ENCODE measurements around the gene TWIST1. TPM values are rescaled to one million over a fixed set of nuclear protein-coding genes. Genes with fewer than 3 reads are reported as not detected.
A peak's percentile ranks its signal among the peaks of the same experiment; 100 is the strongest.

Gene TWIST1
- total RNA-seq, 1 donor = 33.2 TPM

DNA sequence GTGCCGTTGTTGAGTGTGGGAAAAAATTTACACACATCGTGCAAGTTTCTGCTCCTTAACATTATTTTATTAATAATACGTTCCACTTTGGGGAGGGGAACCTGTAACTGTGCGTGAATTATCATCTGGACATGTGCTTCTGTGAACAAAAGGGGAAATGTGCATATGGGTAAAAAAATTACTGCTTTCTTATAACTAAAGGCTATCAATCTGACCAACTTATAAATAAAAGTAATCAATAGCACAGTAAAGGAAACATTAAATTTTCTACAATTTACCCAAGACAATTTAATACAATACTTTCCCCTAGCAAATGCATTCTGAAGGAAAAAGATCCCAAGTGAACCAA is 4.5 kb downstream of the TWIST1 start:
- DNase-seq (ENCODE audit: low read depth) = no peak
- peak overlapping the region; percentile 62 for H3K4me3 ChIP-seq (ENCODE audit: low read depth, low read length)
- TF ChIP-seq, protein P1, sequence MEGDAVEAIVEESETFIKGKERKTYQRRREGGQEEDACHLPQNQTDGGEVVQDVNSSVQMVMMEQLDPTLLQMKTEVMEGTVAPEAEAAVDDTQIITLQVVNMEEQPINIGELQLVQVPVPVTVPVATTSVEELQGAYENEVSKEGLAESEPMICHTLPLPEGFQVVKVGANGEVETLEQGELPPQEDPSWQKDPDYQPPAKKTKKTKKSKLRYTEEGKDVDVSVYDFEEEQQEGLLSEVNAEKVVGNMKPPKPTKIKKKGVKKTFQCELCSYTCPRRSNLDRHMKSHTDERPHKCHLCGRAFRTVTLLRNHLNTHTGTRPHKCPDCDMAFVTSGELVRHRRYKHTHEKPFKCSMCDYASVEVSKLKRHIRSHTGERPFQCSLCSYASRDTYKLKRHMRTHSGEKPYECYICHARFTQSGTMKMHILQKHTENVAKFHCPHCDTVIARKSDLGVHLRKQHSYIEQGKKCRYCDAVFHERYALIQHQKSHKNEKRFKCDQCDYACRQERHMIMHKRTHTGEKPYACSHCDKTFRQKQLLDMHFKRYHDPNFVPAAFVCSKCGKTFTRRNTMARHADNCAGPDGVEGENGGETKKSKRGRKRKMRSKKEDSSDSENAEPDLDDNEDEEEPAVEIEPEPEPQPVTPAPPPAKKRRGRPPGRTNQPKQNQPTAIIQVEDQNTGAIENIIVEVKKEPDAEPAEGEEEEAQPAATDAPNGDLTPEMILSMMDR (IDR thresholded peaks at IDR 0.05; ENCODE audit: insufficient read depth, low read length) = no peak

DNA sequence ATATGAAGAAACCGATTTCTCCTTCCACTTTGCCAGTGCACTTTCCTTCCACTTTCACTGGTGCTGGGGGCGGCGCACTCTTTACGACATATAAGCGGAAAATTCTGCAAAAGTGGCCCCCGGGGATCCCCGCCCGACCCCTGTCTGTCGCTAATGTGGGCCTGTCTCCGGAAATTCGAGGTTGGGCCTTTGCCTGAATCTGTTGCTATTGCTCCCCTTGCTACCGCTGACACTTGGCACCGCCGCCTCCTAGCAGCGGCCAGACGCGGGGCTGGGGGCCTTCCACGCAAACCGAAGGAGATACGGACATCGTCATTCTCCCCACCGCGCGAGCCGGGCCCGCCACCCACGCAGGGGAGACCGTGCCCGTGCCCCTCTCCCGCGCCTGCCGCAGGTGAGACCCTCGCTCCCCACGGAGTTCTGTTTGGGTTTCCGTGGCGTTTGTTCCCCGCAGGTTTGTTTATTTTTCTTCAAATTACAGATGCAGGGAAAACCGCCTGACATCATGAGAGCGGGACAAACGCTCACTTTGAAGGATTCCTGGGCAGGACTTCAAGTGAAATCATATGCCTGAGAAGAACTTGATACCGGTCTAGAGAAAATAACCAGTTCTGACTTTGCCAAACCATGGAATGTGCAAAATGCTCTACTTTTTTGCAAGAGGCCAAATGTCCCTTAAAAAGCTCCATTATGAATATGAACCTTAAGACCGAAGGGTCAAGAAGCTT is 5.0 kb downstream of the TWIST1 start:
- peak; percentile 89 for DNase-seq (ENCODE audit: low read depth)
- peak overlapping the region; percentile 62 for H3K4me3 ChIP-seq (ENCODE audit: low read depth, low read length)
- TF ChIP-seq, protein P1 (IDR thresholded peaks at IDR 0.05; ENCODE audit: insufficient read depth, low read length) = no peak

DNA sequence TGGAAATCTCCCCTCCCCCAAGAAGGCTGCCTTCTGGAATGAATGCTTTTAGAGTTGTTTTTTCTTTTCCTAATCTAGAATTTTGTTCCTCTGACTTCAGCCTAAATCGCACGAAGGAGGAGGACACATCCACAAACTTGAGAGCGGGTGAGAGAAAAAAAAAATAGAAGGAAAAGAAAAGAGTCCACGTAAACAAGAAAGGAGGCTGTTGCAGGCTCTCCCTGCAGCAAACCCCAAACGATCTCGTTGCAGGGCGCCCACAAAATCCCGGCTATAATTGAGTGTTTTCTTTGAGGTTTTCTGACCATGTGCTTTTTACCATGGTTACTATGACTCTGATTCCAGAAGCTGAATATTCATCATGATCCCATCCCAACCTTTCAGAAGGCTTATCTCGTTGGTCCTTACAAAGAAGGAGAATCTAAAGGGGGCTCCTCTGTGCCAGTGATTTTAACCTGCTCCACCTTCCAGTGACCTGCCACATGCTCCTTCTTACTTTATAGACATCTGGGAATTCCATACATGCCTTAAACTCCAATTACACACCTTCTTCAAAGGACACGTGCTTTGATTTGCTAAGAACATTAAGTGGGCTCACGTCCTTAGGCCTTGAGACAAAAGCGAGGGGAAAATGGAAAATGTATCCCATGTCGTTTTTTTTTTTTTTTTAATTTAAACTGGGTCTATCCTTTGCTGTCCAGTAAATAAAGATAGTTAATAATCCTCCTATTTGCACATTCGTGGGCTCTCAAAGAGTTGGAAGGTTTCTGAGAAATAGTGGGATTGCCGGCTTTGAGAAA is 5.8 kb downstream of the TWIST1 start:
- TF ChIP-seq, protein P1 (IDR thresholded peaks at IDR 0.05; ENCODE audit: insufficient read depth, low read length) = no peak
- peak overlapping the region; percentile 62 for H3K4me3 ChIP-seq (ENCODE audit: low read depth, low read length)
- peak; percentile 40 for DNase-seq (ENCODE audit: low read depth)

DNA sequence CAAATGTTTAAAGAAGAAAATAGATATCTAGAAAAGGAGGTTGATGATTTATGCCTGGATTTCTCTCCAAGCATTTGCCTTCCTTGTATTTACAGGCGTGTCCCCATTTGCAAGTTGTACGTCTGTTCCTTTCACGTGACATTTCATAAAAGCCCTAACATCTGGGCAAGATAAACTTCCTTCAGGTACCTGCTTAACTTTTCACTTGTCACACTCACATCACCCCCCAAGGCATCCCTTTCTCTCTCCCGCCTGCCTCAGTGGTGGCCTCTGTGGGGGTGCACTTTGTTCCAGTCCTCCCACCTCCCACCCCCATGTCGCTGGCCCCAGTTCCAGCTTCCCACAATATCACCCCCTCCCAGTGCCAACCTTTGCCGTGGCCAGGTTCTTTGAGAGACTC is 6.7 kb downstream of the TWIST1 start:
- no peak overlapping the region for H3K4me3 ChIP-seq (ENCODE audit: low read depth, low read length)
- TF ChIP-seq, protein P1 (IDR thresholded peaks at IDR 0.05; ENCODE audit: insufficient read depth, low read length) = no peak
- no peak for DNase-seq (ENCODE audit: low read depth)

DNA sequence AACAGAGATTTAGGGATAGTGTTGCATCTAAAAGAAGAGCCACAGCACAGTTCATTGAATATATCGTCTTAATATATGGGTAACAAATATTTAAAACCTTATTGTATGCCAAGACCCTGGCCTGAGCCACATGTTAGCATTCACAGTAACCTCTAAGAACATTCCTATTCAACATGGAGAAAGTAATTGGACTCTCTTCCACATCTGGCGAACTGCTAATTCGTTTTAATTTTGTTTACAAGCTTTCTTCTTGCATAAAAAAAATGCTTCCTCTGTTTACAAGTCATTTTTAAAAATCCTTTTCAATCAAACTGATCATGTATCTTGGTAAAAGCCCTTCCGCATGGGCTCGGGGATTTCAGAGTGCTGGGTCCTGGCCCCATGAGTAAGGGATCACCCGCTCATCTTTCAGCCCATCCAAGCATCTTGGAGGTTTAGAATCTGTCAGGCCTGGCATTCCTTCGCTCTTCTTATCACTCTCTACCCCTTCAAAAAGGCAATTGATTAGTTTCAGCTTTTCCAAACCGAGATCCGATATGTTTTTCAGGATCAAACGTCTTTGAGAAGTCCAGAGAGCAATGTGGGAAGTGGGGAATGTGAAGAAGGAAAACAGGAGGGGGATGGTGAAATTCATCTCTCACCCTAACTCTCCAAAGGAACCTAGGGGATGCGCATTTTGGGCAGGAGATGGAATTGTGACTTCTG is 7.3 kb downstream of the TWIST1 start:
- H3K4me3 ChIP-seq (ENCODE audit: low read depth, low read length) = no peak overlapping the region
- TF ChIP-seq, protein P1 (IDR thresholded peaks at IDR 0.05; ENCODE audit: insufficient read depth, low read length) = no peak
- no peak for DNase-seq (ENCODE audit: low read depth)

DNA sequence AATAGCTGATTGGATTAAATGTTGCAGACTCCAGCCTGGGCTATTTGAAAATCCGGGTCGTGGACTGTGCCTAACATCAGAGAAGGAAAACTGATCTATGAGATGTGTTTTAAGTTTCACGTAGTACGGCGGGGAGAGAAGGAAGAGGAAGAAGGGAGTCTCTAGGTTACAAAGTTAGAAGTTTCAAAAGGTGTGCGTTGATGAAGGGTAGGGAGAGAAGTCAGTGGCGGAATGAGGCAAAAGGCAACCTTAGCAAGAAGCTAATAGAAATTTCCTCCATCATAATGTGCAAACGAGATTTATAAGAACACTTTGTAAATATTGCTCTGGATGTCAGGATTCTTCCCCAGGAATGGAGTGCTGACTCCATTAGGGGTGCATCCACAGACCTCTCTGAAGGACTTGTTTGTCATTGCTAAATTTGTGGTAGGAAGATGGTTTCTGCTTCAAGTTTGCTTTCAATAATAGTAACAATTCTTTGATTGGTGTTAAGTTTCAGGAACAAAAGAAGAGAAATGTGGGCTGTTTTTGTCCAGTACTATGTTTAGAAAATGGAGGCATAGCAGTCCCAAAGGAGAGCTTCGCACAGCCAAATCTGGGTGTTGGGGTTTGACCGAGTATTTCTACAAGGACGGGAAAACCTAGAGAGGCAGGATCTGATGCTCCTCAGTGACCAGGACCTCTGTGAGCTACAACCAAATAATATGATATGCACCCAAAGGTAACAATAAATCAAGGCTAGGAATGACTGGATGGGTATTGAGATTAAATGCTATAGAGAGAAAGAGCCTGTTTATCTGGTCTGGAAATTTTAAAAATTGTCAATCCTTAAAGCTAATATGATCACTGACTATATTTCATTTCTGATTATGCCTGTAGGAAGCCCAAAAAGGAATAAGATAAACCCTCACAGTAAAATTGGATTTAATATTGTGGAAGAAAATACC is 8.2 kb downstream of the TWIST1 start:
- no peak overlapping the region for H3K4me3 ChIP-seq (ENCODE audit: low read depth, low read length)

More for the DNA sequence above, 8.2 kb downstream of the TWIST1 start:
- TF ChIP-seq, protein P1 (IDR thresholded peaks at IDR 0.05; ENCODE audit: insufficient read depth, low read length) = no peak
- no peak for DNase-seq (ENCODE audit: low read depth)

All from fibroblast of the aortic adventitia (primary cell).